Smooth muscle cell (in vitro differentiated cells): ENCODE results near the gene GYG2. TPM values are rescaled to one million over a fixed set of nuclear protein-coding genes. Genes with fewer than 3 reads are reported as not detected.

Source experiments
- DNase-seq: peaks from one replicate; lab custom pipeline; 2025; ENCODE audit not compliant: unreplicated experiment; lab: John Stamatoyannopoulos, UW
- H2AFZ ChIP-seq: fragments of 200-600 bp; sonication (generic); 2 replicates; pipeline ENCODE4 v1.6.0; 2016; ENCODE audit warnings: antibody characterized with exemption, low read depth, mild to moderate bottlenecking
- H3F3A ChIP-seq: fragments of 200-600 bp; sonication (generic); 2 replicates; pipeline ENCODE4 v1.6.0; 2017; ENCODE audit warnings: antibody characterized with exemption, low read depth
- H3K27ac ChIP-seq: fragments of 200-600 bp; sonication (generic); 2 replicates; pipeline ENCODE4 v1.5.1; 2016; ENCODE audit warnings: low read depth, mild to moderate bottlenecking
- H3K27me3 ChIP-seq: fragments of 200-600 bp; sonication (generic); 2 replicates; pipeline ENCODE4 v1.6.1; 2016; ENCODE audit warnings: low read depth, mild to moderate bottlenecking
- H3K36me3 ChIP-seq: fragments of 200-600 bp; sonication (generic); 2 replicates; pipeline ENCODE4 v1.5.1; 2016; ENCODE audit warnings: low read depth
- H3K4me1 ChIP-seq: fragments of 200-600 bp; sonication (generic); 2 replicates; pipeline ENCODE4 v1.5.1; 2016; ENCODE audit warnings: low read depth
- H3K4me2 ChIP-seq: fragments of 200-600 bp; sonication (generic); 2 replicates; pipeline ENCODE4 v1.6.0; 2016; ENCODE audit warnings: mild to moderate bottlenecking
- H3K4me3 ChIP-seq: fragments of 200-600 bp; sonication (generic); 2 replicates; pipeline ENCODE4 v1.5.1; 2016; ENCODE audit warnings: mild to moderate bottlenecking
- H3K79me2 ChIP-seq: fragments of 200-600 bp; sonication (generic); 2 replicates; pipeline ENCODE4 v1.6.0; 2016; ENCODE audit warnings: low read depth, mild to moderate bottlenecking
- H3K9ac ChIP-seq: fragments of 200-600 bp; sonication (generic); 2 replicates; pipeline ENCODE4 v1.6.0; 2016; ENCODE audit warnings: low read depth
- H3K9me3 ChIP-seq: fragments of 200-600 bp; sonication (generic); replicated peaks from 2 replicates; pipeline ENCODE4 v1.5.1; 2016; ENCODE audit warnings: low read depth
- H4K20me1 ChIP-seq: fragments of 200-600 bp; sonication (generic); 2 replicates; pipeline ENCODE4 v1.6.0; 2016; ENCODE audit warnings: low read depth
- CTCF ChIP-seq: fragments of 200-600 bp; sonication (generic); IDR thresholded peaks from 2 replicates; pipeline ENCODE4 v1.5.1; 2017; ENCODE audit warnings: borderline replicate concordance, mild to moderate bottlenecking, antibody characterized with exemption; ENCODE audit not compliant: insufficient read depth, poor library complexity, severe bottlenecking
- WGBS: methylation state at CpG from one replicate; pipeline ENCODE4 v1.1.7; 2016; ENCODE audit warnings: low lambda C conversion rate; 5-methylcytosine and 5-hydroxymethylcytosine counted together
- polyA plus RNA-seq: library from polyadenylated mRNA; unstranded; fragments of >200 nt; fragmentation: Nextera tagmentation; extraction: Ambion mirVana; gene quantifications from 2 replicates; pipeline ENCODE4 v1.2.1, GENCODE V29; 2016
- total RNA-seq: library from RNA; depleted of rRNA; stranded (reverse); fragments of >200 nt; gene quantifications from 2 replicates; pipeline ENCODE4 v1.2.3, GENCODE V29; 2014

The GYG2 gene
- total and polyA plus RNA-seq, 2 experiments from 2014 or later: 23.1 to 44.1 TPM

GRCh38 chrX:2782171-2782570 is 46.6 kb upstream of the GYG2 start:
- H3K9me3 ChIP-seq: no peaks in the 10 kb centered on the region
- no peaks in the 10 kb centered on the region for H4K20me1 ChIP-seq
- no peaks in the 10 kb centered on the region for H3F3A ChIP-seq
- no peaks in the 10 kb centered on the region for H3K36me3 ChIP-seq
- no peak overlapping the region for H2AFZ ChIP-seq
- DNase-seq: no peak
- H3K4me3 ChIP-seq: peak overlapping the region; percentile 18
- peaks cover 18% of the 10 kb centered on the region for H3K4me1 ChIP-seq
- H3K9ac ChIP-seq: no peak overlapping the region
- no peaks in the 10 kb centered on the region for H3K27me3 ChIP-seq
- WGBS: 67% methylated on average over 4 of the region's 4 CpGs
- H3K4me2 ChIP-seq: no peak overlapping the region
- H3K79me2 ChIP-seq: no peaks in the 10 kb centered on the region
- H3K27ac ChIP-seq: no peak overlapping the region
- TF ChIP-seq CTCF: no peak

- Histone ChIP-seq H3K4me1 (peaks cover 18% of the 10 kb centered on the region), H3K36me3 (no peaks in the 10 kb centered on the region), H3K9me3 (no peaks in the 10 kb centered on the region), H2AFZ (no peak overlapping the region), H3K4me3 (no peak overlapping the region), H3F3A (no peaks in the 10 kb centered on the region), H4K20me1 (no peaks in the 10 kb centered on the region), H3K27me3 (no peaks in the 10 kb centered on the region), H3K79me2 (no peaks in the 10 kb centered on the region), H3K9ac (no peak overlapping the region), H3K4me2 (no peak overlapping the region), H3K27ac (no peak overlapping the region)
- DNase-seq: no peak
- WGBS: 72% methylated on average over 4 of the region's 4 CpGs
- TF ChIP-seq CTCF: no peak
These were observed 46.0 kb upstream of the GYG2 start for GRCh38 chrX:2782778-2783177.

- no peaks in the 10 kb centered on the region for H3F3A ChIP-seq
- no peak overlapping the region for H3K4me2 ChIP-seq
- WGBS: 88% methylated on average over 6 of the region's 6 CpGs
- H3K9ac ChIP-seq: no peak overlapping the region
- H3K27me3 ChIP-seq: no peaks in the 10 kb centered on the region
- no peaks in the 10 kb centered on the region for H3K36me3 ChIP-seq
- H2AFZ ChIP-seq: no peak overlapping the region
- H3K4me1 ChIP-seq: peaks cover 18% of the 10 kb centered on the region
- H3K4me3 ChIP-seq: no peak overlapping the region
- H3K9me3 ChIP-seq: no peaks in the 10 kb centered on the region
- TF ChIP-seq CTCF: no peak
- no peak for DNase-seq
- H4K20me1 ChIP-seq: no peaks in the 10 kb centered on the region
- no peaks in the 10 kb centered on the region for H3K79me2 ChIP-seq
- no peak overlapping the region for H3K27ac ChIP-seq
These were observed 44.7 kb upstream of the GYG2 start for GRCh38 chrX:2784026-2784425.

GRCh38 chrX:2785538-2785937 is 43.2 kb upstream of the GYG2 start:
- no peak for TF ChIP-seq CTCF
- Histone ChIP-seq H3K27me3 (no peaks in the 10 kb centered on the region), H3K9ac (no peak overlapping the region), H3K9me3 (no peaks in the 10 kb centered on the region), H3K4me2 (no peak overlapping the region), H2AFZ (no peak overlapping the region), H4K20me1 (no peaks in the 10 kb centered on the region), H3K79me2 (no peaks in the 10 kb centered on the region), H3K4me3 (no peak overlapping the region), H3K36me3 (no peaks in the 10 kb centered on the region), H3K4me1 (peaks cover 18% of the 10 kb centered on the region), H3K27ac (no peak overlapping the region), H3F3A (no peaks in the 10 kb centered on the region)
- DNase-seq: no peak
- WGBS: 95% methylated on average over 4 of the region's 4 CpGs
